ENCODE measurements around the gene CGREF1.

GRCh38 chr2:27109083-27109482, 9.8 kb downstream of the CGREF1 start:
- TF ChIP-seq YY1 (IDR thresholded peaks at IDR 0.05; ENCODE audit: low read depth) = no peak
- TF ChIP-seq, protein P1, sequence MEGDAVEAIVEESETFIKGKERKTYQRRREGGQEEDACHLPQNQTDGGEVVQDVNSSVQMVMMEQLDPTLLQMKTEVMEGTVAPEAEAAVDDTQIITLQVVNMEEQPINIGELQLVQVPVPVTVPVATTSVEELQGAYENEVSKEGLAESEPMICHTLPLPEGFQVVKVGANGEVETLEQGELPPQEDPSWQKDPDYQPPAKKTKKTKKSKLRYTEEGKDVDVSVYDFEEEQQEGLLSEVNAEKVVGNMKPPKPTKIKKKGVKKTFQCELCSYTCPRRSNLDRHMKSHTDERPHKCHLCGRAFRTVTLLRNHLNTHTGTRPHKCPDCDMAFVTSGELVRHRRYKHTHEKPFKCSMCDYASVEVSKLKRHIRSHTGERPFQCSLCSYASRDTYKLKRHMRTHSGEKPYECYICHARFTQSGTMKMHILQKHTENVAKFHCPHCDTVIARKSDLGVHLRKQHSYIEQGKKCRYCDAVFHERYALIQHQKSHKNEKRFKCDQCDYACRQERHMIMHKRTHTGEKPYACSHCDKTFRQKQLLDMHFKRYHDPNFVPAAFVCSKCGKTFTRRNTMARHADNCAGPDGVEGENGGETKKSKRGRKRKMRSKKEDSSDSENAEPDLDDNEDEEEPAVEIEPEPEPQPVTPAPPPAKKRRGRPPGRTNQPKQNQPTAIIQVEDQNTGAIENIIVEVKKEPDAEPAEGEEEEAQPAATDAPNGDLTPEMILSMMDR (IDR thresholded peaks at IDR 0.05) = no peak

Measured in SK-N-SH (cell line).